Left renal pelvis (tissue), 4 donors: Measurements from ENCODE around the gene GIMAP2. TPM values are rescaled to one million over a fixed set of nuclear protein-coding genes. Genes with fewer than 3 reads are reported as not detected.
"Not testable (repeated sequence)": the region's sequence is repeated elsewhere in the genome, so short reads cannot be mapped to it uniquely, and the experiment has no call there.

Experiments used
- DNase-seq, 4 donors: peaks; one replicate each; pipeline ENCODE4 v3.0.0-alpha.2; 2013; ENCODE audit warnings: low read depth in 4 of 4, low spot score in 3 of 4
- polyA plus RNA-seq, 4 donors: library from polyadenylated mRNA; unstranded; fragments of 120-200 nt; gene quantifications; one replicate each; pipeline ENCODE4 v1.2.1, GENCODE V29; 2013; ENCODE audit not compliant: insufficient read length in 4 of 4

The GIMAP2 gene
- polyA plus RNA-seq, 4 donors, result 7.2 to 10.1 (median 7.9) TPM

DNA sequence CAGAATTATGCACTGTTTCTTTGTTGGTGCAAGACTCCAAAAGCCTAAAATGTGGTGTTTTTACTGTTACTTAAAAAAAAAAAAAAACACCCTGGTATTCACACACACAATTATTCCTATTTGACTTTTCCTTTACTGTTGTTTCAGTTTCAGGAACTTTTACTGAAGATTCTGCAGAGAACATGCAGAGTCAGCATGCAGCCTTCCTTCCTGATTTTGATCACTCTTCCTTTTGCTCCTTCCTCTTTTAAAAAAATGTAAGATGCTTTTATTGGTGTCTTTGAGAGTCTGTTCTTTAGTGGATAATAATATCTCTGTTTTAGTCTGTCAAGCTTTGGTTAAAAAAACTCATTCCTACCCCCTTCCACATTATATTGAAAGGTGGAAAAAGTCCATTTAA is 9.2 kb upstream of the GIMAP2 start:
- DNase-seq, result not testable (repeated sequence)

DNA sequence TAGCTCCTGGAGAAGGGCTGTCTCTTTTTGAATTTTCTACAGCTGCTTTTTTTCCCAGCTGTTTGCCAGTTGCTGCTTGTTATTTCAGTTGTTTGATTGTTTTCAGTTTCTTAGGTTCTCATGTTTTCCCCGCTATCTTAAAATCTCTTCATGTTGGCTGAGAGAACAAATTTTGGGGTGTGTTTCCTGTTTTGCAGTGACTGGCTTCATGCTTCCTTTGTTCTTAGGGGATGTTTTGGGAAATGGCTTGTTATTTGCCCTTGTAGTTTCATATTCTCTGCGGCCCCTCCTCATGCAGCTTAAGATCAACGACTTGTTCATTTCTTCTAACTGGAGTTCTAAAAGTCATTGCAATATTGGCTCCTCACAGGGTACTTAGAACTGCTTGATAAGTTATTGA is 8.7 kb upstream of the GIMAP2 start:
- not testable (repeated sequence) for DNase-seq

DNA sequence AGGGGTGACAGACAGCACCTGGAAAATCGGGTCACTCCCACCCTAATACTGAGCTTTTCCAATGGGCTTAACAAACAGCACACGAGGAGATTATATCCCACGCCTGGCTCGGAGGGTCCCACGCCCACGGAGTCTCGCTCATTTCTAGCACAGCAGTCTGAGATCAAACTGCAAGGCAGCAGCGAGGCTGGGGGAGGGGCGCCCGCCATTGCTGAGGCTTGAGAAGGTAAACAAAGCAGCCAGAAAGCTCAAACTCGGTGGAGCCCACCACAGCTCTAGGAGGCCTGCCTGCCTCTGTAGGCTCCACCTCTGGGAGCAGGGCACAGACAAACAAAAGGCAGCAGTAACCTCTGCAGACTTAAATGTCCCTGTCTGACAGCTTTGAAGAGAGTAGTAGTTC is 6.9 kb upstream of the GIMAP2 start:
- not testable (repeated sequence) for DNase-seq

DNA sequence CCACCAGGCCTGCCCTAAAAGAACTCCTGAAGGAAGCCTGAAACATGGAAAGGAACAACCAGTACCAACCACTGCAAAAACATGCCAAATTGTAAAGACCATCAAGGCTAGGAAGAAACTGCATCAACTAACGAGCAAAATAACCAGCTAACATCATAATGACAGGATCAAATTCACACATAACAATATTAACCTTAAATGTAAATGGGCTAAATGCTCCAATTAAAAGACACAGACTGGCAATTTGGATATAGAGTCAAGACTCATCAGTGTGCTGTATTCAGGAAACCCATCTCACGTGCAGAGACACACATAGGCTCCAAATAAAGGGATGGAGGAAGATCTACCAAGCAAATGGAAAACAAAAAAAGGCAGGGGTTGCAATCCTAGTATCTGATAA is 5.1 kb upstream of the GIMAP2 start:
- not testable (repeated sequence) for DNase-seq

DNA sequence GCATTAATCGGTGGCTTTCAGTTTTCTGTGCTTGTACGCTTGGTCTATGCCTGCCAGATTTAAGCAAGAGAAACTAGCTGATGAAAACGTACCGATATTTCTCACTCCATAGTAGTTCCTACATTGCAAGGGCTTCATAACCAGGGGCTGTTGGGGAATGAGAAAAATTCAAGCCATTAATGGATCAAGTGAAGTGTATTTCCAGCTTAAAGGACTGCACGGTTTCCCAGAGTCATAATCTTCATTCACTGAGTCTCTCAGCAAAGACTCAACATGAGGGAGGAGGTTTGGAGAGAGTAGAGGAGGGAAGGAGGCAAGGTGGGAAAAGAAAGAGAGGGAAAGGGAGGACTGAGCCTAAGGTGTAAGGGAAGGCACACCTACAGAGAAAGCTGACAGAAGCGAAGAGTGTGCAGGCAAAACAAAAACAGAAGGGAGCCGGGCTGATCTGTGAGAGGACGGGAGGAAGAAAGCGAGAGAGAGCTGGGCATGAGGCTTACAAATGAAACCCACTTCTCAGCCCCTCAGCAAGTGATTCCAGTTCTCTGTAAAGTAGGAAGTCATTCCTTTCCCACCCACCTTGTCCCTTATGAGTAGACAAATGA is 625 bp downstream of the GIMAP2 start:
- no peak for DNase-seq

DNA sequence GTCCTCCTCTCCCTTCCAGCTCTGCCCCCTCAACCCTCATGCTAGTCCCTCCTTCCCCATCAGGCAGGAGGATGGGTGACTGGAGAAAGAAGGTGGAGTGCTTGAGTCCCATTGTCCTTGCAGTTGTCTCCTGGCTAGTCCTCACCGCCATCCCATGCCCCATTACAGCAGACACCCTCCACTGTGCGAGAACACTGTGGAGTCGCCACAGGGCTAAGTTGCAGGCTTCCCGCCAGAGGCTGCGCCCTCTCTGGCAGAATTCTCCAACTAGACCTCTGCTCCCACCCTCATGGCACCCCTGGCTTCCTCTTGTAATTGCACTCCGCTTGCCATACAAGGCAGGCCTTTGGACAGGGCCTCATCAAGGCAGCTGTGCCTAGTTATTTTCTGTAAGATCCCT is 3.1 kb downstream of the GIMAP2 start:
- no peak for DNase-seq

DNA sequence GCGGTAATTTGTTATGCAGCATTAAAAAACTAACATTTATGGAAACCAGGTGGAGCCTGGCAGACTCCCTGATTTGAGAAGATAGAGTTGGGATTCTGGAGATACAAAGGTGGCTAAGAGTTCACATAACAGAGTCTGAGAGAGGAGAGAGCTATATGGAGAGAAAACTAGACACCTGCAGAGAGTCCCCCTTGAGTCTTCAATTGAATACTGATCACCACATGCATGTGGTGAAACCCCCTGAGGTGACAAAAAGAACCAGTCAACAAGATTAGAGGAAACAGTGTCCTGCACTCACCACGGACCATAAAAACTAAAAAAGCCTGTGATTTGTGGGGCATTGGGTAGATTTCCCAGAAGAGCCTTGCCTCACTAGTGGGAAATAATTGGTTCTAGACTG is 10.1 kb downstream of the GIMAP2 start:
- DNase-seq, result no peak

DNA sequence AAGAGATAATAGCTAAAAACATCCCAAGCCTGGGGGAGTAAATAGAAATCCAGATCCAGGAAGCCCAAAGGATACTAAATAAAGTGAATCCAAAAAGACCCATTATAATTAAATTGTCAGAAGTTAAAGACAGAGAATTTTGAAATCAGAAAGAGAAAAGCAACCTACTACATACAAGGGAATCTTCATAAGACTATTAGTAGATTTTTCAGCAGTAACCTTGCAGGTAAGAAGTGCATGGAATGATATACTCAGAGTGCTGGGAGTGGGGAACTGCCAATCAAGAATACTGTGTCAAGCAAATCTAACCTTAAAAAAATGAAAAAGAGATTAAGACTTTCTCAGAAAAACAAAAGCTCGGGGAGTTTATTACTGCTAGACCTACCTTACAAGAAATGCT is 17.7 kb downstream of the GIMAP2 start:
- no peak for DNase-seq

DNA sequence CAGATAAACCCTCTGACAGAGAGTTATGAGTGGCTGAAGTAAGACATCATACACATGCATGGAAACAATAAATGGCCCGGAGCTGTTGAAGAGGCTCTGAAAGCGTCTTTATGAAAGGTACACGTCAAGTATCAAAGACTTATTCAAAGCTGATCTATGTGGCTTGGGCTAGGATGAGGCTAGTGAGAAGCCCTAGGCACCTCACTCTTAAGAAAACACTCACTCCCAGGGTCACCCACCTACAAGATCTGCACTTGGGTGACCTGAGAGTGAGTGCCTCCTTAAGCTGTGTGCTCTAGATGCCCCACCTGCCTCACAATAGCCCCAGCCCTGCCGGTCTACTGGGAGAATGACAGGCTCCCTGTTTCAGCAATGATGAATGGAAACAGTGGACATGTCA is 29.8 kb downstream of the GIMAP2 start:
- DNase-seq, result no peak

DNA sequence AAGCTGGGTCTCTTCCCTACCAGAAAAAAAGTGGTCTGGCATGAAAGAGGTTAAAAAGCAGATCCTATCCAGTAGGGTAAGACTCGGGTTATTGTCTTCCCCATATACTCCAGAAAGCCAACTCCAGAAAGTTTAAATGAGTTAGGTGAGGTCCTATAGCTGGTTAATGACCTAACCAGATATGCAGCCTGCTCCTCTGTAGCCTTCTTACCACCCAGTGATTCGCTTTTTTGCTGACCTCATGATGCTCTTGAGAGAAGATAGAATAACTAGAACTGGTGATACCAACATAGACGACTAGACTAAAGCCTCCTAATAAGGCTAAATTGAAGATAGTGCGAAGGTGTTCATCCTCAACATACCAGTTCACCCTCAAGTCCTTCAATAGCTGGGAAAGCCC is 30.2 kb downstream of the GIMAP2 start:
- no peak for DNase-seq

DNA sequence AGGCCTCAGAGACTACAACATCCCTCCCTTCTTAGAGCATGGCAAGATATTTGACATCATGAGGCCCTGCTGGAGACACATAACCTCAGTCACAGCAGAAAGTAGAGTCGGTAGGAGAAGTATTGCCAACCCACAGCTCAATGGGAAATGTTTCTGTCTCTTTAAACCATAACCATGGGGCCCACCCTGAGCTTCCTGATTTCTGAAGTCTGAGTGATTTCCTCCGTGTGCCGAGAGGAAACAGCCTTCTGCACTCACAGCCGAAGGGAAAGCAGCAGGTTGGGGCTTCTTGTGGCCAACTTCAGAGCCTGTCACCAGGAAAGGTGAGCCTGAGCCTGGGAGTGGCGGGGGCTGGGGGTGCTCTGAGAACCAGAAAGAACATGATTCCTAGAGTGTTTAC is 30.9 kb downstream of the GIMAP2 start, which contains the start of gene GIMAP1:
GIMAP1 (plus strand) TSS at position 246 of the 400 bp plus-strand sequence. CDS start 2,435 bp downstream, outside the sequence.
- no peak for DNase-seq

DNA sequence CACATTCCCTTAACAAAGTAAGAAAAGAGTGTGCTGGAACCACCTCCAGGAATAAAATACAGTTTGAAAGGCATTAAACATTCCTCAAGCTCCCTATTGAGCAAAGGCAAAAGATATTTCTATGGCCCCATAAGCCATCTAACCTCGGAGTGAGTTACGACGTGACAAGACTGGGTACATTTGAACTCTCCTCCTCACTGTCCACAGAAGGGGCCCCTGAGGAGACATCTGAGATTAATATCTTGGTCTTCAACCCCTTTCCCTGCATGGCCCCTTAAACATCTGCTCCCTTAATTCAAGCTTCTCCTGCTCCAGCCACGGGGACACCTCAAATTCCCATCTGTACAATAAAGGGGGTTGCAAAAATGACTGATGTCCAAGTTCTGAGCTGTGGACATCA is 31.4 kb downstream of the GIMAP2 start:
- no peak for DNase-seq

DNA sequence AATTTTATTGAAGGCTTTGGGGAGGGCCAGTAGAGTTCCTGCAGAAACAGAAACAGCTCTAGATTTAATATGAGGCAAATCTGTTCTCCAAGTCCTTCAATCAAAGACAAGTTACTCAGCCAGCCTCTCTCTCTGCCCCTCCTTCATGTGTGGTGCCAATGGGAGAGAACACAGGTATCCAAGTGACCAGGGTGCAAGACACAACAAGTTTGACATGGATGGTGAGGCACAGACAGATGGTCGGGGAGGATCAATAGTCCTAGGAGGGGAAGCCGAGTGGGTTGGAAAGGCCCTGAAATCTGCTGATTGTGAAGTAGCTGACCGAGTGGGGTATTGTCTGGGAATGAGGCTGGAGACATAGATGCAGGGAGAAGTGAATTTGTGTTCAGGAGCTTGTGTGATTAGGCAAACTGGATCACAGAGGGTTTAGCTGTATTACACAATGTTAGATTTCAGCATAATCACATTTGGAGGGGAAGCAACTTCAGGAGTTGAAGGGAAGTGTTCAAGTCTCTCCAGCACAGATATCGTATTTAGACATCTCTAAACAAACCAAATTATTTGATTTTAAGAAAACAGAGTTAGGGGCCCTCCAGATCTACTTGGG is 32.4 kb downstream of the GIMAP2 start:
- DNase-seq, result no peak

DNA sequence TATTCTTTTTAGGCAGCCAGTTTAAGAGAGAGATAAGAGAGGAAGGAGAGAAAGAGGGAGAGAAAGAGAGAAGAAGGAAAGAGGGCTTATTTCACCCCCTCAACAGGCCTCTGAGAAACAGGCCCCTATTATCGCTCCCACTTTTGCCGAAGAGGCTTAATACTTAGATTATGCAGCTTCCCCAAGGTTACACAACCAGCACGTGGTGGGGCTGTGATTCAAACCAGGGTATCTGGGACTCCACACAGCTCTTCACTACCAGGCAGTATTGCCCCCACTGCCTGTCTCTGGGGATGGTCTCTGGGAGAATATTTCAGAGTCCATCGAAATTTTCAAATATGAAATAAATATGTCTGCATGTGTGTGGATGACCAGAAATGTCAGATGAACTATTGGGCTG is 33.9 kb downstream of the GIMAP2 start:
- no peak for DNase-seq

DNA sequence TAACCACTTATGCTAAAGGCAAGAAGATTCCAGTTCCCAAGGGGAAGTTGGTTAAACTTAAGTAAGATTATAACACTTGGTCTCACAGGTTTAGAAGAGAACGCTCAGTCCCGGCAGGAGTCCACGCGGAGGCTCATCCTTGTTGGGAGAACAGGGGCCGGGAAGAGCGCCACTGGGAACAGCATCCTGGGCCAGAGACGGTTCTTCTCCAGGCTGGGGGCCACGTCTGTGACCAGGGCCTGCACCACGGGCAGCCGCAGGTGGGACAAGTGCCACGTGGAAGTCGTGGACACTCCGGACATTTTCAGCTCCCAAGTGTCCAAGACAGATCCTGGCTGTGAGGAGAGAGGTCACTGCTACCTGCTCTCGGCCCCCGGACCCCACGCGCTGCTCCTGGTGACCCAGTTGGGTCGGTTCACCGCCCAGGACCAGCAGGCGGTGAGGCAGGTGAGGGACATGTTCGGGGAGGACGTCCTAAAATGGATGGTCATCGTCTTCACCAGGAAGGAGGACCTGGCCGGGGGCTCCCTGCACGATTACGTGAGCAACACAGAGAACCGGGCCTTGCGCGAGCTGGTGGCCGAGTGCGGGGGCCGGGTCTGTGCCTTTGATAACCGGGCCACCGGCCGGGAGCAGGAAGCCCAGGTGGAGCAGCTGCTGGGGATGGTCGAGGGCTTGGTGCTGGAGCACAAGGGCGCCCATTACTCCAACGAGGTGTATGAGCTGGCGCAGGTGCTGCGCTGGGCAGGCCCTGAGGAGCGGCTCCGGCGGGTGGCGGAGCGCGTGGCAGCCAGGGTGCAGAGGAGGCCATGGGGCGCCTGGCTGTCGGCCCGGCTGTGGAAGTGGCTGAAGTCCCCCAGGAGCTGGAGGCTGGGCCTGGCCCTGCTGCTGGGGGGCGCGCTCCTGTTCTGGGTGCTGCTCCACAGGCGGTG is 34.7 kb downstream of the GIMAP2 start:
- DNase-seq, result no peak

DNA sequence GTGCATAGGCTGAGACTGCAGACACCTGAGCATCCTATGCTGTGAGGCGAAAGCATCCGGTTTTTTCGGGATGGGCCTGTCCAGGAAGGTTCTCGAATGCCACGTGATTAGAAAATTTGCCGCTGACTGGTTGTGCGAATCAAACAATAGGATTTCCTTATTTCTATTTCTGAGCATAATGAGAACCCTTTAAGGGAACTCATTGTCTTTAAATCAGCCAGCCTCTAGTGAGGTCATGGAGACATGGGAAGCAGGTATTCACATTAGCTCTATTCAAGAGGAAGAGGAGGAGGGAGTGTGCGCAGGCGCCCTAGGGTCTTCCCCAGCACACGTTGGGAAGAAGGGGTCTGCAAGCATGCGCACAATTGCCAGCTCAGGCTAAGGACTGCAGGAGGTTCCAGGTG is 36.5 kb downstream of the GIMAP2 start:
- no peak for DNase-seq

DNA sequence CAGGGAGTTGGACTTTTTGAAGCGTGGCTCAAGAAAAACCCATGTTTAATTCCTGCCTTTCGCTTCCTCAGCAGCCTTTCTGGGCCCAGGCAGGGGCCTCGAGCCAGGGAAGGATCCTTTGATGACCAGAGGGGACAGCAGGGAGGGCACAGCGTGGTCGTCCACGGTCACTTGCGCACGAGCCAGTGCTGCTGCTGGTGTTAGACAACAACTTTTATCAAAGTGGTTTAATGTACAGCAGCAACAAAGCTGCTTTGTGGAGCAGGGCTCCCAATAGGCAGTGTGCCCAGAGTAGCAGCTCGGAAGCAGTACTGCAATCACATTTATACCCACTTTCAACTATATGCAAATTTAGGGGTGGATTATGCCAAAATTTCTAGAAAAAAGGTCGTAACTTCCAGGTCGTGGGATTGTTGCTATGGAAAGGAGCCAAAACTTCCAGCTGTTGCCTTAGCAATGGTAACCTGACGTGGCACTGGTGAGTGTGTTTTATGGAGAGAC is 37.0 kb downstream of the GIMAP2 start:
- no peak for DNase-seq

DNA sequence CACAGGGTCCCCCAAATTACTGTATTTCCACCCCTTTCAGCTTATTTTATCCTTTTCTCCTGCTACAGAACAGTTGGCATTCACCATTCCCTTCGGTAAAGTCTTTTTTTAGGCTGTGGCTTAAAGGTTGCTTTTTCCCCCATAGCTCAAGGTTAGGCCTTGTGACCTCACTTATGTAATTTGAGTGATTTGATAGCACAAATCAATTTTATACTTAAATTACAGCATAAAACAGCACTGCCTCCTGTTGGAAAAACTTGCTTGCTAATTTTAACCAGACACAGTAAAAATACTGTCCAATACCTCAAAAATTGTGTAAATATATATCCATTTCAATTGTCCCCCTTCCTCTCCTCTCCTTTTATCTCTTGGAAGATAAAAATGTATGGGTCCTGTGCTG is 38.0 kb downstream of the GIMAP2 start:
- no peak for DNase-seq

DNA sequence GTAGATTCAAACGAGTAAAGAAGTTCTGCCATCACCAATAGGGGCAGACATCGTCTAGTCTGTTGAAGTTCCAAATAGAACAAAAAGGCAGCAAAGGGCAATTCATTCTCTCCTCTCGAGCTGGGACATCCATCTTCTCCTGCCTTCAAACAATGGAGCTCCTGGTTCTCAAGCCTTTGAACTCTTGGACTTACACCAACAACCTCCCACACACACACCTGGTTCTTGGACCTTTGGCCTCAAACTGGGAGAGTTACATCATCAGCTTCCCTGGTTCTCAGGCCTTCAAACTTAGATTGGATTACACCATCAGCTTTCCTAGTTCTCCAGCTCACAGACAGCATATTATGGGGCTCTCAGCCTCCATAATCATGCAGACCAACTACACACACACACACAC is 41.9 kb downstream of the GIMAP2 start:
- no peak for DNase-seq

DNA sequence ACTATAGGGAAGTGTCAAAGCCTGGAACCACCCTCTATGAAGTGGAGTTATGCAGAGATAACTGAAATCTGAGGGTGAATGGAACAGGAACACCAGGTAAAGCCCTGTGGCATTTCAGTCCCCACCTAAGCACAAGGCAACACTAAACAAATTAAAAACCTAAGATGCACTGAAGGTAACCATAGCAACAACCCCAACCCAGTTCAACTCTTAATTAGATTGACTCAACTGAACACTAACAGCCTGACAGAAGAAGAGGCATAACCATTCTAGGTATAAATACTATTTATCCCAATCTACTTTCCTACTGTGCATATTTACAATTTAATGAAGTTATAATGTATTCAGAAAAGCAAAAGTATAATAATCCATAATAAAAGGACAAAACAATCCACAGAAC is 42.5 kb downstream of the GIMAP2 start:
- no peak for DNase-seq

DNA sequence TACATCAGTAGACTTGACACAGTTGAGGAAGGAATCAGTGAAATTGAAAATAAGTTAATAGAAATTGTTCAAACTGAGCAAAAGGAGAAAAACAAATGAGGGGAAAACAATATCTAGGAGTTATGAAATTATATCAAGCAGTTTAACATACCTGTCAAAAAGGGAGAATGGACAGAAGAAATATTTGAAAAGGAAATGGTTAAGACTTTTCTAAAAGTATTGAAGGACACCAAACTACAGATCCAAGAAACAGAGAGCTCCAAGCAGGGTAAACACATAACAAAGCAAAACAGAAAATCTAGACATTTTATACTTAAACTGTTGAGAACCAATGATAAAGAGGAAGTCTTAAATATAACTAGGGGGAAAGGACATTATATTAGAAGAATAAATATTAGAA is 43.1 kb downstream of the GIMAP2 start:
- DNase-seq, result no peak

DNA sequence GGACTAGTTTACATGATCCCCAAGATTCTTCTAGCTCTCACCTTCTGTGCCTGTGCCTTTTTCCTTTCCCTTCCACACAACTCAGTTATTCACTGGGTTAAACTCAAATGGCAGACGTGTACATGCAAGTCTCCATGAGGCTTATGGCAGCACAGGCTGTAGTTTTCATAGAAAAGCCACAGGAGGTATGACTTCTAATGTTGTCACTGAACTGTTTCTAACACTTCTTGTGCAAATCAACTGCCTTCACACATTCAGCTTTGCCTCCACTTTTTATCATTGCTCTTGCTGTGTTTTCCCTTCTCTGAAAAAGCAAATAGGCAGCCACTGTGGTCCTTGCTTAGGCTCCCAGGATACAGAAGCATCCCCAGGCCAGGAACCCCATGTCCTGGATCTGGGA is 46.4 kb downstream of the GIMAP2 start:
- DNase-seq, result no peak
